Osteoblast (primary cell): ENCODE data around the gene UNC45A. TPM values are rescaled to one million over a fixed set of nuclear protein-coding genes. Genes with fewer than 3 reads are reported as not detected.

Experiments used
- DNase-seq: peaks from one replicate; pipeline ENCODE4 v3.0.0; 2011; ENCODE audit warnings: low spot score, mixed read lengths; ENCODE audit not compliant: insufficient read length; ENCODE audit errors: missing footprints
- H2AFZ ChIP-seq: 2 replicates; pipeline ENCODE4 v1.6.0; 2011; ENCODE audit warnings: mild to moderate bottlenecking, low read length
- H3K27ac ChIP-seq: 2 replicates; pipeline ENCODE4 v1.5.1; 2011; ENCODE audit warnings: mild to moderate bottlenecking, low read depth, low read length, moderate library complexity
- H3K27me3 ChIP-seq: 2 replicates; pipeline ENCODE4 v1.6.0; 2012; ENCODE audit warnings: mild to moderate bottlenecking, control low read depth, inconsistent platforms, low read length, moderate library complexity; ENCODE audit not compliant: insufficient read depth
- H3K36me3 ChIP-seq: 2 replicates; pipeline ENCODE4 v1.5.1; 2011; ENCODE audit warnings: mild to moderate bottlenecking, low read length, control low read depth, moderate library complexity; ENCODE audit not compliant: insufficient read depth
- H3K4me1 ChIP-seq: 2 replicates; pipeline ENCODE4 v1.5.1; 2011; ENCODE audit warnings: mild to moderate bottlenecking, low read length, control low read depth, moderate library complexity; ENCODE audit not compliant: insufficient read depth
- H3K4me2 ChIP-seq: 2 replicates; pipeline ENCODE4 v1.6.0; 2011; ENCODE audit warnings: mild to moderate bottlenecking, low read length; ENCODE audit not compliant: insufficient read depth
- H3K4me3 ChIP-seq: fragments of 200-600 bp; sonication (generic); 3 replicates; pipeline ENCODE4 v1.5.1; 2012; ENCODE audit warnings: mild to moderate bottlenecking, low read length, inconsistent platforms; ENCODE audit not compliant: insufficient read depth
- H3K79me2 ChIP-seq: 2 replicates; pipeline ENCODE4 v1.6.0; 2012; ENCODE audit warnings: mild to moderate bottlenecking, low read length, control low read depth, inconsistent platforms; ENCODE audit not compliant: insufficient read depth
- H3K9me3 ChIP-seq: 2 replicates; pipeline ENCODE4 v1.5.1; 2011; ENCODE audit warnings: low read depth, low read length, control low read depth
- H4K20me1 ChIP-seq: 2 replicates; pipeline ENCODE4 v1.6.0; 2012; ENCODE audit warnings: mild to moderate bottlenecking, low read length, control low read depth; ENCODE audit not compliant: insufficient read depth
- total RNA-seq: library from RNA; depleted of rRNA; stranded (reverse); fragments of >200 nt; gene quantifications from 2 replicates; pipeline ENCODE4 v1.2.3, GENCODE V29; 2012
- TF ChIP-seq, protein P1 (sequence below): IDR thresholded peaks from 2 replicates; pipeline ENCODE4 v1.5.1; 2011; ENCODE audit warnings: mild to moderate bottlenecking, low read depth, low read length, moderate library complexity; ENCODE audit errors: extremely low read depth

Gene UNC45A
- total RNA-seq, 1 donor, result 74.9 TPM

DNA sequence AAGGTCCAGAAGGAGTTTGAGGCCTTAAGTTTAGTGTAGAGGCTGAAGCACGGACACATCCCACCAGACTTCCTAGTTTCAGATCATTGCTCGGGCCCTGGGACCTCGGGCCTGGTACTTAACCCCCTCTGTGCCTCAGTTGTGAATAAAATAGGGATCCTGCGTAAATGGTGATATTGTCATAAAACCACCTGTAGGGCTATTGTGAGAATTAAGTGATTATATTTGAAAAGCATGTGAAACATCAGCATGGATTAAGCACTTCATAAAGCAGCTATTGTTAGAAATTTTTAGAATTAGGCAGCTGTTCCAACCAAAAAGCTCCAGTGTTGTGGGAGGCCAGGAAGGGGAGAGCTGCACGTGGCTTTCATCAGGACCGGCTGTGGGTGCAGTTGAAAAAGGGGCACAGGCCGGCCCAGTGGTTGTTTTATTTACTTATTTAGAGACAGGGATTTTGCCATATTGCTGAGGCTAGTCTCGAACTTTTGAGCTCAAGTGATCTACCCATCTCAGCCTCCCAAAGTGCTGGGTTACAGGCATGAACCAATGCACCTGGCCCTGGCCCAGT lies 24.0 kb downstream of the UNC45A start:
- no peak overlapping the region for H3K27ac ChIP-seq
- peaks cover 31% of the 10 kb centered on the region for H3K36me3 ChIP-seq
- no peak for DNase-seq

DNA sequence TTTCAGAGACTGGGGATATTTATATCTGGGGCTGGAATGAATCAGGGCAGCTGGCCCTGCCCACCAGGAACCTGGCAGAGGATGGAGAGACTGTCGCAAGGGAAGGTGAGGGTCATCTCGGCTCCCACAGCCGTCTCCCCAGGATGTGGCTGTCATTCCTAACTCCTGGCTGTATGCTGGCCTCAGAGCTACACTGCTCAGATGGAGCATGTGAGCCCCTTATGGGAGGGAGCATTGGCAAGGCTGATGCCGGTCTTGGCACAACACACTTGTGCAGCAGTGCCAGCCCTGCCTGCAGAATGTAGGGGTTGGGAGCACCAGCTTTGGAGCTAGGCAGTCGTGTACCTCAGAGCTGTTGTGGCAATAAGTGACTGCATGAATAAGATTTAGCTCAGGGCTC lies 24.8 kb downstream of the UNC45A start:
- peaks cover 32% of the 10 kb centered on the region for H3K36me3 ChIP-seq
- H3K79me2 ChIP-seq, result peaks cover 27% of the 10 kb centered on the region
- H3K27ac ChIP-seq, result no peak overlapping the region
- peaks cover 24% of the 10 kb centered on the region for H3K4me1 ChIP-seq
- peak; percentile 86 for DNase-seq
- TF ChIP-seq, protein P1, sequence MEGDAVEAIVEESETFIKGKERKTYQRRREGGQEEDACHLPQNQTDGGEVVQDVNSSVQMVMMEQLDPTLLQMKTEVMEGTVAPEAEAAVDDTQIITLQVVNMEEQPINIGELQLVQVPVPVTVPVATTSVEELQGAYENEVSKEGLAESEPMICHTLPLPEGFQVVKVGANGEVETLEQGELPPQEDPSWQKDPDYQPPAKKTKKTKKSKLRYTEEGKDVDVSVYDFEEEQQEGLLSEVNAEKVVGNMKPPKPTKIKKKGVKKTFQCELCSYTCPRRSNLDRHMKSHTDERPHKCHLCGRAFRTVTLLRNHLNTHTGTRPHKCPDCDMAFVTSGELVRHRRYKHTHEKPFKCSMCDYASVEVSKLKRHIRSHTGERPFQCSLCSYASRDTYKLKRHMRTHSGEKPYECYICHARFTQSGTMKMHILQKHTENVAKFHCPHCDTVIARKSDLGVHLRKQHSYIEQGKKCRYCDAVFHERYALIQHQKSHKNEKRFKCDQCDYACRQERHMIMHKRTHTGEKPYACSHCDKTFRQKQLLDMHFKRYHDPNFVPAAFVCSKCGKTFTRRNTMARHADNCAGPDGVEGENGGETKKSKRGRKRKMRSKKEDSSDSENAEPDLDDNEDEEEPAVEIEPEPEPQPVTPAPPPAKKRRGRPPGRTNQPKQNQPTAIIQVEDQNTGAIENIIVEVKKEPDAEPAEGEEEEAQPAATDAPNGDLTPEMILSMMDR, result no peak
- no peaks in the 10 kb centered on the region for H4K20me1 ChIP-seq
- H3K9me3 ChIP-seq, result no peaks in the 10 kb centered on the region
- H3K27me3 ChIP-seq, result no peaks in the 10 kb centered on the region
- H3K4me2 ChIP-seq, result no peak overlapping the region
- no peak overlapping the region for H2AFZ ChIP-seq
- H3K4me3 ChIP-seq, result no peak overlapping the region

More for the DNA sequence above, 24.0 kb downstream of the UNC45A start:
- H3K27me3 ChIP-seq, result no peaks in the 10 kb centered on the region
- peaks cover 27% of the 10 kb centered on the region for H3K79me2 ChIP-seq
- H4K20me1 ChIP-seq, result no peaks in the 10 kb centered on the region
- no peak overlapping the region for H3K4me3 ChIP-seq
- H3K9me3 ChIP-seq, result no peaks in the 10 kb centered on the region
- peaks cover 27% of the 10 kb centered on the region for H3K4me1 ChIP-seq
- H2AFZ ChIP-seq, result no peak overlapping the region
- H3K4me2 ChIP-seq, result no peak overlapping the region
- TF ChIP-seq, protein P1, result no peak

- Histone ChIP-seq H3K4me3 (no peak overlapping the region), H3K4me1 (peaks cover 20% of the 10 kb centered on the region), H3K79me2 (peaks cover 27% of the 10 kb centered on the region), H3K9me3 (no peaks in the 10 kb centered on the region), H3K36me3 (peaks cover 32% of the 10 kb centered on the region), H3K27ac (no peak overlapping the region), H3K27me3 (no peaks in the 10 kb centered on the region), H3K4me2 (no peak overlapping the region), H4K20me1 (no peaks in the 10 kb centered on the region), H2AFZ (no peak overlapping the region)
- TF ChIP-seq, protein P1, result no peak
- no peak for DNase-seq
Observed at GRCh38 chr15:90960298-90961091, 25.4 kb downstream of the UNC45A start.

- Histone ChIP-seq H3K27ac (no peak overlapping the region), H3K4me2 (no peak overlapping the region), H4K20me1 (no peaks in the 10 kb centered on the region), H3K79me2 (peaks cover 25% of the 10 kb centered on the region), H3K4me1 (peaks cover 10% of the 10 kb centered on the region), H3K27me3 (no peaks in the 10 kb centered on the region), H2AFZ (no peak overlapping the region), H3K4me3 (no peak overlapping the region), H3K36me3 (peaks cover 42% of the 10 kb centered on the region), H3K9me3 (no peaks in the 10 kb centered on the region)
- TF ChIP-seq, protein P1, result no peak
- no peak for DNase-seq
Observed at GRCh38 chr15:90962021-90962420, 26.9 kb downstream of the UNC45A start.
